Amniotic epithelial cell (primary cell): ENCODE data around the gene UBXN4.
"Not testable (repeated sequence)": the region's sequence is repeated elsewhere in the genome, so short reads cannot be mapped to it uniquely, and the experiment has no call there.

Experiments used
- DNase-seq: peaks from one replicate; pipeline ENCODE4 v3.0.0-alpha.2; 2010; ENCODE audit warnings: low read depth

UBXN4 gene

GRCh38 chr2:135768863-135769262 is 27.2 kb downstream of the UBXN4 start:
- DNase-seq = no peak

GRCh38 chr2:135773319-135773718 is 31.7 kb downstream of the UBXN4 start:
- no peak for DNase-seq

- DNase-seq = peak; percentile 13
Observed at GRCh38 chr2:135773917-135774316, 32.3 kb downstream of the UBXN4 start.

GRCh38 chr2:135775420-135775819 is 33.8 kb downstream of the UBXN4 start:
- DNase-seq = peak; percentile 78

- DNase-seq = no peak
Observed at GRCh38 chr2:135776367-135776766, 34.7 kb downstream of the UBXN4 start.

- DNase-seq = no peak
Observed at GRCh38 chr2:135782231-135782630, 40.6 kb downstream of the UBXN4 start.

GRCh38 chr2:135783439-135783838 is 41.8 kb downstream of the UBXN4 start:
- no peak for DNase-seq

GRCh38 chr2:135785032-135785431 is 43.4 kb downstream of the UBXN4 start:
- DNase-seq = peak; percentile 25

- DNase-seq = peak; percentile 90
Observed at GRCh38 chr2:135786823-135787222, 45.2 kb downstream of the UBXN4 start.

GRCh38 chr2:135790423-135790822 is 48.8 kb downstream of the UBXN4 start:
- DNase-seq = no peak

- DNase-seq = peak; percentile 69
Observed at GRCh38 chr2:135791418-135792190, 49.9 kb downstream of the UBXN4 start.

- DNase-seq = no peak
Observed at GRCh38 chr2:135792401-135793150, 50.9 kb downstream of the UBXN4 start.

- not testable (repeated sequence) for DNase-seq
Observed at GRCh38 chr2:135795641-135796040, 54.0 kb downstream of the UBXN4 start.

GRCh38 chr2:135796606-135797005 is 55.0 kb downstream of the UBXN4 start:
- DNase-seq = no peak

- peak; percentile 79 for DNase-seq
Observed at GRCh38 chr2:135797497-135798274, 56.0 kb downstream of the UBXN4 start.

- DNase-seq = no peak
Observed at GRCh38 chr2:135798275-135798705, 56.6 kb downstream of the UBXN4 start.

- no peak for DNase-seq
Observed at GRCh38 chr2:135798762-135799161, 57.1 kb downstream of the UBXN4 start.

- DNase-seq = no peak
Observed at GRCh38 chr2:135799738-135800137, 58.1 kb downstream of the UBXN4 start.

GRCh38 chr2:135800513-135801460 is 59.1 kb downstream of the UBXN4 start:
- no peak for DNase-seq

GRCh38 chr2:135802350-135802749 is 60.7 kb downstream of the UBXN4 start:
- DNase-seq = no peak

GRCh38 chr2:135803278-135803677 is 61.6 kb downstream of the UBXN4 start:
- DNase-seq = peak; percentile 7
